ENCODE measurements around the gene GPATCH2. TPM values are rescaled to one million over a fixed set of nuclear protein-coding genes. Genes with fewer than 3 reads are reported as not detected.

GPATCH2 gene
- total and polyA plus RNA-seq, 2 donors (not counting 1 experiment from before 2014, with no cell fraction given): 4.7 to 14.7 TPM

DNA sequence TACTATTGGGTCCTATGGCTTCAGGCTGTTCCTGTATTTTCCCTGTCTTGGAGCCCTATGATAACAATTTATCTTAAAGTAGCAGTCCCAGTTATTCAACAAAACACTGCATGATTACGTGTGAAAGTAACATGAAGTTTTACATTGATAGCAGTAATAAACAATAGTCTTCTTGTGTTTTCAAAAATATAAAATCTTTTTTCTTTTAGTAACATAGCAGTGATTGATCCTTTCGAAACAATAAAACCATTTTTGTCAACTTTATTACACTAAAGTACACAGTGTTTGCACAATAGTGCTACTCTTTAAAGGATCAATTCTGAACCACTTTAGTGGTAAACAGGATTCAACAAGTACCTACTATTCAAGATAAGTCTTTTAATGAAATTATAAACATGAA, 90.6 kb downstream of the GPATCH2 start:
- CTCF ChIA-PET: no interaction called here
- ATAC-seq (ENCODE audit: low read depth) (no peak), DNase-seq (no peak)
- H3K27ac Mint-ChIP-seq: no peak overlapping the region
- Histone ChIP-seq H3K4me3 (ENCODE audit: control extremely low read depth in 1 of 5, extremely low read depth in 1 of 5, insufficient read depth in 1 of 5, low read depth in 2 of 5, low read length in 4 of 5) (no peak overlapping the region), H3K27me3 (replicated peaks in 1 of 4; ENCODE audit: control extremely low read depth in 1 of 4, control insufficient read depth in 3 of 4, insufficient read depth in 4 of 4, low read length in 3 of 4) (no peaks in the 10 kb centered on the region), H3K36me3 (replicated peaks in 1 of 2; ENCODE audit: control extremely low read depth in 1 of 2, control insufficient read depth in 1 of 2, extremely low read depth in 1 of 2, insufficient read depth in 2 of 2, low read length in 1 of 2) (no peaks in the 10 kb centered on the region), H3K4me2 (replicated peaks; ENCODE audit: low read depth, low read length, poor library complexity, severe bottlenecking) (no peak overlapping the region), H3K9ac (ENCODE audit: low read length) (no peak overlapping the region), H3K79me2 (ENCODE audit: control insufficient read depth, insufficient read depth, low read length) (no peaks in the 10 kb centered on the region), H3K27ac (ENCODE audit: low read length in 2 of 2) (no peak overlapping the region), H3K4me1 (ENCODE audit: control insufficient read depth in 2 of 2, insufficient read depth in 2 of 2, low read length in 2 of 2) (peaks cover 0 to 3% of the 10 kb centered on the region in 2 donors), H2AFZ (ENCODE audit: insufficient read depth, low read depth, low read length, poor library complexity, severe bottlenecking) (no peak overlapping the region), H4K20me1 (ENCODE audit: control insufficient read depth, insufficient read depth, low read length, poor library complexity, severe bottlenecking) (no peaks in the 10 kb centered on the region), H3K9me3 (ENCODE audit: control extremely low read depth in 1 of 3, control insufficient read depth in 2 of 3, insufficient read depth in 1 of 3, low read length in 2 of 3) (no peaks in the 10 kb centered on the region)
- POLR2A ChIA-PET: no interaction called here
- H3K4me1 Mint-ChIP-seq: peaks cover 7% of the 10 kb centered on the region
- TF ChIP-seq, protein P1, sequence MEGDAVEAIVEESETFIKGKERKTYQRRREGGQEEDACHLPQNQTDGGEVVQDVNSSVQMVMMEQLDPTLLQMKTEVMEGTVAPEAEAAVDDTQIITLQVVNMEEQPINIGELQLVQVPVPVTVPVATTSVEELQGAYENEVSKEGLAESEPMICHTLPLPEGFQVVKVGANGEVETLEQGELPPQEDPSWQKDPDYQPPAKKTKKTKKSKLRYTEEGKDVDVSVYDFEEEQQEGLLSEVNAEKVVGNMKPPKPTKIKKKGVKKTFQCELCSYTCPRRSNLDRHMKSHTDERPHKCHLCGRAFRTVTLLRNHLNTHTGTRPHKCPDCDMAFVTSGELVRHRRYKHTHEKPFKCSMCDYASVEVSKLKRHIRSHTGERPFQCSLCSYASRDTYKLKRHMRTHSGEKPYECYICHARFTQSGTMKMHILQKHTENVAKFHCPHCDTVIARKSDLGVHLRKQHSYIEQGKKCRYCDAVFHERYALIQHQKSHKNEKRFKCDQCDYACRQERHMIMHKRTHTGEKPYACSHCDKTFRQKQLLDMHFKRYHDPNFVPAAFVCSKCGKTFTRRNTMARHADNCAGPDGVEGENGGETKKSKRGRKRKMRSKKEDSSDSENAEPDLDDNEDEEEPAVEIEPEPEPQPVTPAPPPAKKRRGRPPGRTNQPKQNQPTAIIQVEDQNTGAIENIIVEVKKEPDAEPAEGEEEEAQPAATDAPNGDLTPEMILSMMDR (IDR thresholded peaks at IDR 0.05): no peak
- TF ChIP-seq EZH2 (IDR thresholded peaks at IDR 0.05; ENCODE audit: borderline replicate concordance, insufficient read depth, low read depth, low read length, poor library complexity, severe bottlenecking): no peak
- intact Hi-C loops (cut with micrococcal nuclease): no loop called here
- no peak overlapping the region for H3K4me3 Mint-ChIP-seq
- no peaks in the 10 kb centered on the region for H3K27me3 Mint-ChIP-seq
- WGBS (ENCODE audit: insufficient coverage): no CpG with 5 or more reads among the region's 2 CpGs
- no peaks in the 10 kb centered on the region for H3K9me3 Mint-ChIP-seq (ENCODE audit: insufficient read depth)

DNA sequence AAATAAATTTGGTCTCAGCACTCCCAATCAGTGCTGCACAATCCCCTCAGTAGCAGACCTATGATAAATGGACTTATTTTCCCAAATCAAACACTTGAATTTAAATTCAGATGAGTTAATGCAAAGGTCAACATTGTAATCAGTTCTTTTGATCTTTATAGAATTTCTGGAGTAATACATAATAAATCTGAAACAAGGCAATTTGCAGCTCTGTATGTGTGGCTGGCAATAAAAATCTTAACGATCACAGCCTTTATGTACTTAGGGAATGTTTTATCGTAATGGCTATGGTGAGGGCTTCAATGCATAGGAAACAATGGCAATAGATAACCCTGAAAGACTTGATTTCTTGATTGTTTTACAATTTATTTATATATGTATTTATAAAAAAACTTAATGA, 91.4 kb downstream of the GPATCH2 start:
- Mint-ChIP-seq H3K9me3 (ENCODE audit: insufficient read depth) (no peaks in the 10 kb centered on the region), H3K4me1 (peaks cover 7% of the 10 kb centered on the region), H3K27me3 (no peaks in the 10 kb centered on the region), H3K27ac (no peak overlapping the region), H3K4me3 (no peak overlapping the region)
- Histone ChIP-seq H3K79me2 (ENCODE audit: control insufficient read depth, insufficient read depth, low read length) (no peaks in the 10 kb centered on the region), H3K9me3 (ENCODE audit: control extremely low read depth in 1 of 3, control insufficient read depth in 2 of 3, insufficient read depth in 1 of 3, low read length in 2 of 3) (no peaks in the 10 kb centered on the region), H4K20me1 (ENCODE audit: control insufficient read depth, insufficient read depth, low read length, poor library complexity, severe bottlenecking) (no peaks in the 10 kb centered on the region), H3K27ac (ENCODE audit: low read length in 2 of 2) (no peak overlapping the region), H3K4me2 (replicated peaks; ENCODE audit: low read depth, low read length, poor library complexity, severe bottlenecking) (no peak overlapping the region), H3K27me3 (replicated peaks in 1 of 4; ENCODE audit: control extremely low read depth in 1 of 4, control insufficient read depth in 3 of 4, insufficient read depth in 4 of 4, low read length in 3 of 4) (no peaks in the 10 kb centered on the region), H3K4me1 (ENCODE audit: control insufficient read depth in 2 of 2, insufficient read depth in 2 of 2, low read length in 2 of 2) (peaks cover 0 to 3% of the 10 kb centered on the region in 2 donors), H3K36me3 (replicated peaks in 1 of 2; ENCODE audit: control extremely low read depth in 1 of 2, control insufficient read depth in 1 of 2, extremely low read depth in 1 of 2, insufficient read depth in 2 of 2, low read length in 1 of 2) (no peaks in the 10 kb centered on the region), H2AFZ (ENCODE audit: insufficient read depth, low read depth, low read length, poor library complexity, severe bottlenecking) (no peak overlapping the region), H3K4me3 (ENCODE audit: control extremely low read depth in 1 of 5, extremely low read depth in 1 of 5, insufficient read depth in 1 of 5, low read depth in 2 of 5, low read length in 4 of 5) (no peak overlapping the region), H3K9ac (ENCODE audit: low read length) (no peak overlapping the region)
- WGBS (ENCODE audit: insufficient coverage): no CpG with 5 or more reads among the region's 2 CpGs
- DNase-seq (no peak), ATAC-seq (ENCODE audit: low read depth) (no peak)
- intact Hi-C loops (cut with micrococcal nuclease): no loop called here
- ChIA-PET POLR2A (no interaction called here), CTCF (no interaction called here)
- TF ChIP-seq EZH2 (IDR thresholded peaks at IDR 0.05; ENCODE audit: borderline replicate concordance, insufficient read depth, low read depth, low read length, poor library complexity, severe bottlenecking): no peak
- TF ChIP-seq, protein P1 (IDR thresholded peaks at IDR 0.05): no peak
